NCI-H2171 treated with DMSO at 0.1 percent for 48 hours (cell line): Measurements from ENCODE around the gene PIK3CA.
"Not testable (repeated sequence)": the region's sequence is repeated elsewhere in the genome, so short reads cannot be mapped to it uniquely, and the experiment has no call there.

Experiments used
- DNase-seq: peaks from one replicate; lab custom pipeline; 2025; lab: John Stamatoyannopoulos, UW

The PIK3CA gene

GRCh38 chr3:179147873-179148615, at the start of gene PIK3CA:
Gene PIK3CA (plus strand): TSS chr3:179148357. CDS start chr3:179198826, 50,469 bp downstream.
- peak; percentile 99 for DNase-seq

GRCh38 chr3:179098388-179099077, 49.6 kb upstream of the PIK3CA start:
- no peak for DNase-seq

- no peak for DNase-seq
Observed at GRCh38 chr3:179100652-179101051, 47.5 kb upstream of the PIK3CA start.

GRCh38 chr3:179105881-179106280, 42.3 kb upstream of the PIK3CA start:
- no peak for DNase-seq

GRCh38 chr3:179107617-179108016, 40.5 kb upstream of the PIK3CA start:
- DNase-seq: no peak

- no peak for DNase-seq
Observed at GRCh38 chr3:179108086-179108485, 40.1 kb upstream of the PIK3CA start.

GRCh38 chr3:179113903-179114302, 34.3 kb upstream of the PIK3CA start:
- DNase-seq: no peak

GRCh38 chr3:179115444-179115843, 32.7 kb upstream of the PIK3CA start:
- not testable (repeated sequence) for DNase-seq

- DNase-seq: no peak
Observed at GRCh38 chr3:179116816-179117215, 31.3 kb upstream of the PIK3CA start.

GRCh38 chr3:179132191-179132890, 15.8 kb upstream of the PIK3CA start:
- DNase-seq: peak; percentile 62

- DNase-seq: no peak
Observed at GRCh38 chr3:179133575-179133974, 14.6 kb upstream of the PIK3CA start.

GRCh38 chr3:179136195-179136594, 12.0 kb upstream of the PIK3CA start:
- DNase-seq: no peak

- no peak for DNase-seq
Observed at GRCh38 chr3:179141890-179142289, 6.3 kb upstream of the PIK3CA start.

GRCh38 chr3:179146911-179147513, 1.1 kb upstream of the PIK3CA start:
- DNase-seq: peak; percentile 79

GRCh38 chr3:179147514-179147872, 664 bp upstream of the PIK3CA start:
- DNase-seq: peak; percentile 78

GRCh38 chr3:179148616-179149405, 654 bp downstream of the PIK3CA start:
- peak; percentile 69 for DNase-seq

- DNase-seq: no peak
Observed at GRCh38 chr3:179149406-179149867, 1.3 kb downstream of the PIK3CA start.

GRCh38 chr3:179149951-179150350, 1.8 kb downstream of the PIK3CA start:
- DNase-seq: no peak

- DNase-seq: no peak
Observed at GRCh38 chr3:179150610-179151009, 2.5 kb downstream of the PIK3CA start.

GRCh38 chr3:179151474-179151873, 3.3 kb downstream of the PIK3CA start:
- no peak for DNase-seq

GRCh38 chr3:179156170-179156569, 8.0 kb downstream of the PIK3CA start:
- DNase-seq: no peak

- DNase-seq: peak; percentile 44
Observed at GRCh38 chr3:179156775-179157174, 8.6 kb downstream of the PIK3CA start.
